Measurements from ENCODE around the gene DCAF16.

DNA sequence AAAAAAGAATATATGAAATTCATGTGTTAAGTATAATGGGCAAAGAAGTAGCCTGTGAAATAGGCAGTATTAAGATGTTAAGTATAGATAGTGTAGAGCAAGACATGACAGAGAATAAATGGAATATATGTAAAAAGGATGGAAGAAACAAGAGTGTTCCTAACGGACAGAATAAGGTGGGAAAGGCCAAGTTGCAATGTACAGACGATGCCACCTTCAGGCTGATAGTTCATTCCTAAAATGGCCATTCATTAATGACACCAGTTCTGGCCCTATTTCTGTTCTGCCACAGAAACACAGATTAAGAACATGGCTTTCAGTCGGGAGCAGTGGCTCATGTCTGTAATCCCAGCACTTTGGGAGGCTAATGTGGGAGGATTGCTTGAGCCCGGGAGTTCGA is 24.7 kb downstream of the DCAF16 start:
- TF ChIP-seq POLR2A (IDR thresholded peaks at IDR 0.05) = no peak
- TF ChIP-seq, protein P1, sequence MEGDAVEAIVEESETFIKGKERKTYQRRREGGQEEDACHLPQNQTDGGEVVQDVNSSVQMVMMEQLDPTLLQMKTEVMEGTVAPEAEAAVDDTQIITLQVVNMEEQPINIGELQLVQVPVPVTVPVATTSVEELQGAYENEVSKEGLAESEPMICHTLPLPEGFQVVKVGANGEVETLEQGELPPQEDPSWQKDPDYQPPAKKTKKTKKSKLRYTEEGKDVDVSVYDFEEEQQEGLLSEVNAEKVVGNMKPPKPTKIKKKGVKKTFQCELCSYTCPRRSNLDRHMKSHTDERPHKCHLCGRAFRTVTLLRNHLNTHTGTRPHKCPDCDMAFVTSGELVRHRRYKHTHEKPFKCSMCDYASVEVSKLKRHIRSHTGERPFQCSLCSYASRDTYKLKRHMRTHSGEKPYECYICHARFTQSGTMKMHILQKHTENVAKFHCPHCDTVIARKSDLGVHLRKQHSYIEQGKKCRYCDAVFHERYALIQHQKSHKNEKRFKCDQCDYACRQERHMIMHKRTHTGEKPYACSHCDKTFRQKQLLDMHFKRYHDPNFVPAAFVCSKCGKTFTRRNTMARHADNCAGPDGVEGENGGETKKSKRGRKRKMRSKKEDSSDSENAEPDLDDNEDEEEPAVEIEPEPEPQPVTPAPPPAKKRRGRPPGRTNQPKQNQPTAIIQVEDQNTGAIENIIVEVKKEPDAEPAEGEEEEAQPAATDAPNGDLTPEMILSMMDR (IDR thresholded peaks at IDR 0.05) = no peak
